Stomach smooth muscle (tissue), 2 donors: ENCODE measurements around the gene SRSF8.

Source experiments
- H3K27ac ChIP-seq: one replicate; pipeline ENCODE4 v1.7.0; 2013; ENCODE audit warnings: mild to moderate bottlenecking, low read length, inconsistent platforms
- H3K27me3 ChIP-seq, 2 donors: one replicate each; pipeline ENCODE4 v1.7.0; 2013; ENCODE audit warnings: low read length in 2 of 2; ENCODE audit not compliant: insufficient read depth in 2 of 2, control insufficient read depth in 1 of 2
- H3K36me3 ChIP-seq, 2 donors: one replicate each; pipeline ENCODE4 v1.7.0; 2013; ENCODE audit warnings: low read length in 2 of 2; ENCODE audit not compliant: control insufficient read depth in 2 of 2, insufficient read depth in 2 of 2
- H3K4me1 ChIP-seq: one replicate; pipeline ENCODE4 v1.7.0; 2013; ENCODE audit warnings: low read length; ENCODE audit not compliant: control insufficient read depth, insufficient read depth
- H3K4me3 ChIP-seq, 2 donors: one replicate each; pipeline ENCODE4 v1.7.0; 2013; ENCODE audit warnings: low read length in 2 of 2
- H3K9ac ChIP-seq, 2 donors: one replicate each; pipeline ENCODE4 v1.7.0; 2013; ENCODE audit warnings: low read length in 2 of 2, mild to moderate bottlenecking in 1 of 2
- H3K9me3 ChIP-seq, 2 donors: one replicate each; pipeline ENCODE4 v1.7.0; 2013; ENCODE audit warnings: low read length in 2 of 2; ENCODE audit not compliant: control insufficient read depth in 2 of 2
- donor health status: healthy.
- donor health status: Pancreatic carcinoma.

Gene SRSF8

DNA sequence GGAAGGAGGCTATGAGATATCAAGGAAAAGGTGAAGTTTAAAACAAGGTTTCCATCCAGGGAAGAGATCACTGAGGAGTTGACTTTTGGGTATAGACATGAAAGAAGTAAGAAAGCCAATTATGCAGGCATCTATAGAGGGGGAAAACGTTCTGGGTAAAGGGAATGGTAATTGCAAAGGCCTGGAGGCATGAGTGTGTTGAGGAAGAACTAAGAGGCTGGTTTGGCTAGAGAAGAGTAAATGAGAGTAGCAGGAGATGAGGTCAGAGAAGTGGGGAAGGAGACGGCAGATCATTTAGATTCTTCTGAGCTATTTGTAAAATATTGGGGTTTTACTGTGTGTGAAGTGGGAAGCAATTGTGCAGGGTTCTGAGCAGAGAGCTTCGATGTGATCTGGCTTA, 30.5 kb downstream of the SRSF8 start:
- Histone ChIP-seq H3K4me1 (no peaks in the 10 kb centered on the region), H3K36me3 (no peaks in the 10 kb centered on the region), H3K27ac (no peak overlapping the region), H3K9ac (no peak overlapping the region), H3K27me3 (no peaks in the 10 kb centered on the region), H3K4me3 (no peak overlapping the region), H3K9me3 (no peaks in the 10 kb centered on the region)

DNA sequence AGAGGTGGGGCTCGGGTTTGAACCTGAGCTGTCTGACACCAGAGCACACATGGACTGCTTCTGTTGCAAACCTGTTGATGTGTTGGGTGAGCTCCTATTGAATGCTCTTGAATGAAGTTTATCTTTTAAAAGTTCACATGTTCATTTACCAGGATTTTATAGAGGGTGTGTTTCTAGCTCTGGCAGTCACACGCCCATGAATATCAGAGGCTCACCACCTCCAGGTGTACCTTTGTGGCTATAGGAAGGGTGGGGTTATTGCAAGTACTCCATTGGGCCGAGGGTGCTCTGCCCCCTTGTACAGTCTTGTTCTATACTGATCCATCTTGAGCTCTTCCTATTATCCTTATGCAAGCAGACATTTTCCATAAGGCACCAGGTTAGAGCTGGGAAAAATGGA, 32.1 kb downstream of the SRSF8 start:
- no peaks in the 10 kb centered on the region for H3K9me3 ChIP-seq
- no peak overlapping the region for H3K27ac ChIP-seq
- no peaks in the 10 kb centered on the region for H3K27me3 ChIP-seq
- H3K9ac ChIP-seq: no peak overlapping the region
- no peak overlapping the region for H3K4me3 ChIP-seq
- H3K4me1 ChIP-seq: no peaks in the 10 kb centered on the region
- H3K36me3 ChIP-seq: no peaks in the 10 kb centered on the region

DNA sequence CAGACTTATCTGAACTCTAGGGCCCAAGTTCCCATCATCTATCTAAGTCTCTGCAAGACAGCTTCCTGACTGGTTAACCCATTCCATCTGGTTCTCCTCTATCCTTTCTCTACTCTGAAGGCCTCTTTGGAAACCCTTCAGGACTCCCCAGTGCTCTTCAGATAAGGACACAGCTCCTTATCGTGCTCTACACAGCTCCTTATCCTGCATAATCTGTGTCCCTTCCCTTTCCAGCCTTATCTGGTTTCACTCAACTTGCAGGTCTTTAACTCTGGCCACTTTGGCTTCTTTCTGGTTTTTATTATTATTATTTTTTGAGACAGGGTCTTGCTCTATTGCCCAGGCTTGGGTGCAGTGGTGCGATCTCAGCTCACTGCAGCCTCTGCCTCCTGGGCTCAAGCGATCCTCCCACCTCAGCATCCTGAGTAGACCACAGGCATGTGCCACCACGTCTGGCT, 33.5 kb downstream of the SRSF8 start:
- Histone ChIP-seq H3K4me1 (no peaks in the 10 kb centered on the region), H3K36me3 (no peaks in the 10 kb centered on the region), H3K27ac (no peak overlapping the region), H3K9ac (no peak overlapping the region), H3K4me3 (no peak overlapping the region), H3K27me3 (no peaks in the 10 kb centered on the region), H3K9me3 (no peaks in the 10 kb centered on the region)

DNA sequence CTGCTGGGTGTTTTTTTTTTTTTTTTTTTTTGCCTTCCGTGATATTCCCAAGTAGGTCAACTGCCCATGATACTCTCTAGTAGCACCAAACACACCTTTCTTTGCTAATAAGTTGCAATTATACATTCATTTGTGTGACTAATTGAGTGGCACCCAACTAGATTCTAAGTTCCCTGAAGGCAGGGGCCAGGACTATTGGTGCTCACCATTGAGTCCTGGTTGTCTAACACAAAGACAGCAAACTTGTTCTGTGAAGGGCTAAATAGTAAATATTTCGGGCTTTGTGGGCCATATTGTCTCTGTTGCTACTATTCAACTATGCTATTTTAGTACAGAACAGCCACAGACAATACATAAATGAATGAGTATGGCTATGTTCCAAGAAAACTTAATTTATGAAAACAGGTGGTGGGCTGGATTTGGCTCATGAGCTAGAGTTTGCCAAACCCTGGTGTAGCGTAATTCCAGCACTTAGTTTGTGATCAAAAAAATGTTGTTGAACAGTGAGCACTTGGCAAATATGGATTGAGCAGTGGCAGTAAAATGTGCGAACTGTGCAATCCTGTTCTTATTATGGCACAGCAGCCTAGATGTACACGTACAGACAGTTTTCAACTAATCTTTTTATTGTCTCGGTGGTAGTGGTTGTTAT, 34.3 kb downstream of the SRSF8 start:
- Histone ChIP-seq H3K27me3 (no peaks in the 10 kb centered on the region), H3K4me1 (no peaks in the 10 kb centered on the region), H3K9me3 (no peaks in the 10 kb centered on the region), H3K36me3 (peaks cover 0 to under 1% of the 10 kb centered on the region in 2 donors), H3K9ac (no peak overlapping the region), H3K4me3 (no peak overlapping the region), H3K27ac (no peak overlapping the region)

DNA sequence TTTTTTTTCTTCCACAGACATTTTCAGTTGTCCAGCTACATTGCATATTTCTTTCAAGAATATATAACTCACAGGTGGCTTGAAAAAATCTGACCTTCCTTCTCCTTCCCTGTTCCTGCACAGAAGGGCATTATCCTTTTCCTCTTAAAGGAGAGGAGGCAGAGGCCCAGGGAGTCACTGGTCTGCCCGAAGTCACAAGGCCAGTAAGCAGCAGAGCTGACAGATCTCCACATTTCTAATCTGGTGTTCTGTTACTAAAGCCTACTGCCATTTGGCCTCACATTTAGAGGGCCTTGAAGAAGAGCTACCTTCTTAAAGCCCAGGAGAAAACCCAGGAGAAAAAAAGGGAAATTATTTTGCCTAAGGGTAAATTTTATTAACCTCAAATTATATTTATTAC, 35.2 kb downstream of the SRSF8 start:
- Histone ChIP-seq H3K27ac (no peak overlapping the region), H3K27me3 (no peaks in the 10 kb centered on the region), H3K4me3 (no peak overlapping the region), H3K9ac (no peak overlapping the region), H3K9me3 (no peaks in the 10 kb centered on the region), H3K36me3 (peaks cover 0 to 2% of the 10 kb centered on the region in 2 donors), H3K4me1 (no peaks in the 10 kb centered on the region)

GRCh38 chr11:95102733-95103132, 36.0 kb downstream of the SRSF8 start:
- no peak overlapping the region for H3K27ac ChIP-seq
- H3K27me3 ChIP-seq: no peaks in the 10 kb centered on the region
- H3K4me3 ChIP-seq: no peak overlapping the region
- no peaks in the 10 kb centered on the region for H3K9me3 ChIP-seq
- no peak overlapping the region for H3K9ac ChIP-seq
- H3K36me3 ChIP-seq: peaks cover 0 to 2% of the 10 kb centered on the region in 2 donors
- no peaks in the 10 kb centered on the region for H3K4me1 ChIP-seq

DNA sequence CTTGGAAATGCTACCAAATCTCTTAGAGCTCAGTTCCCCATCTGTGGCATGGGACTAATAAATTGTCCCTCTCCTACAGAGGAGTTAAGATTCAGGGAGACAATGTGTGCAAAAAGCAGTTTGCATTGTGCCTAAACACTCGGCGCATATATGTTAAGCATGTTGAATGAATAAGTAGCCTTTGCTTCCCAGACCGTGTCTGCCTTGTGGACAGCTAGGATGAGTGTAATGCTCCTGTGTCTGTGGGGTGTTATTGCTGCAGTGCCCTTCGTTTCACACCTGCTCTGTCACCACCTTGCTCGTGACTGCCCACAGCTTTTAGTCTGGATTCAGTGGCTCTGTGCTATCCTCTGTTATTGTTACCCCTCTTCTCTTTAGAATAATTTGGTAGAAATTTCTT, 37.0 kb downstream of the SRSF8 start:
- no peak overlapping the region for H3K4me3 ChIP-seq
- no peak overlapping the region for H3K27ac ChIP-seq
- H3K36me3 ChIP-seq: peaks cover 0 to 2% of the 10 kb centered on the region in 2 donors
- no peaks in the 10 kb centered on the region for H3K27me3 ChIP-seq
- H3K9me3 ChIP-seq: no peaks in the 10 kb centered on the region
- no peaks in the 10 kb centered on the region for H3K4me1 ChIP-seq
- H3K9ac ChIP-seq: no peak overlapping the region

GRCh38 chr11:95104121-95104830, 37.6 kb downstream of the SRSF8 start:
- Histone ChIP-seq H3K36me3 (peaks cover 2 to 3% of the 10 kb centered on the region in 2 donors), H3K27ac (no peak overlapping the region), H3K27me3 (no peaks in the 10 kb centered on the region), H3K4me1 (peaks cover 4% of the 10 kb centered on the region), H3K9me3 (no peaks in the 10 kb centered on the region), H3K4me3 (no peak overlapping the region), H3K9ac (no peak overlapping the region)

GRCh38 chr11:95104856-95105255, 38.1 kb downstream of the SRSF8 start:
- Histone ChIP-seq H3K9ac (no peak overlapping the region), H3K4me3 (no peak overlapping the region), H3K27ac (no peak overlapping the region), H3K27me3 (no peaks in the 10 kb centered on the region), H3K36me3 (peaks cover 6 to 7% of the 10 kb centered on the region in 2 donors), H3K9me3 (no peaks in the 10 kb centered on the region), H3K4me1 (peaks cover 9% of the 10 kb centered on the region)

GRCh38 chr11:95108159-95108611, 41.5 kb downstream of the SRSF8 start:
- Histone ChIP-seq H3K36me3 (peaks cover 6 to 7% of the 10 kb centered on the region in 2 donors), H3K27ac (no peak overlapping the region), H3K4me3 (no peak overlapping the region), H3K9me3 (no peaks in the 10 kb centered on the region), H3K27me3 (no peaks in the 10 kb centered on the region), H3K9ac (no peak overlapping the region), H3K4me1 (peaks cover 9% of the 10 kb centered on the region)
